ENCODE measurements around the gene SLC50A1. TPM values are rescaled to one million over a fixed set of nuclear protein-coding genes. Genes with fewer than 3 reads are reported as not detected.

Gene SLC50A1
- polyA plus RNA-seq, 5 donors: 32.7 to 41.6 (median 37.3) TPM

GRCh38 chr1:155183775-155184221, 48.1 kb downstream of the SLC50A1 start:
- no peak for DNase-seq

- no peak for DNase-seq
Observed at GRCh38 chr1:155184351-155184811, 48.7 kb downstream of the SLC50A1 start.

GRCh38 chr1:155184835-155185782, 49.5 kb downstream of the SLC50A1 start:
- no peak for DNase-seq

GRCh38 chr1:155185783-155186066, 50.1 kb downstream of the SLC50A1 start:
- no peak for DNase-seq

GRCh38 chr1:155186067-155186793, 50.6 kb downstream of the SLC50A1 start:
- DNase-seq: no peak

GRCh38 chr1:155186794-155187455, 51.3 kb downstream of the SLC50A1 start:
- DNase-seq: no peak

- DNase-seq: no peak
Observed at GRCh38 chr1:155187456-155187891, 51.8 kb downstream of the SLC50A1 start.

GRCh38 chr1:155188268-155188667, 52.6 kb downstream of the SLC50A1 start:
- DNase-seq: no peak

Other genes with a start within 250 kb of the SLC50A1 start
- 10 to 100 TPM; 26.2 to 39.4 (median 29.5) TPM for gene PMVK, start 199.1 kb upstream of the SLC50A1 start, polyA plus RNA-seq (ENCODE audit: insufficient read depth in 1 of 5, insufficient read length in 5 of 5, low replicate concordance in 1 of 5)
- gene PBXIP1, start 179.8 kb upstream of the SLC50A1 start, polyA plus RNA-seq (ENCODE audit: insufficient read depth in 1 of 5, insufficient read length in 5 of 5, low replicate concordance in 1 of 5): 10 to 100 TPM; 62.9 to 88.3 (median 77.0) TPM
- gene PYGO2, start 174.1 kb upstream of the SLC50A1 start, polyA plus RNA-seq (ENCODE audit: insufficient read depth in 1 of 5, insufficient read length in 5 of 5, low replicate concordance in 1 of 5): 10 to 100 TPM; 32.9 to 42.8 (median 40.9) TPM
- 100 to 1,000 TPM; 121 to 136 (median 123) TPM for gene SHC1, start 165.1 kb upstream of the SLC50A1 start, polyA plus RNA-seq (ENCODE audit: insufficient read depth in 1 of 5, insufficient read length in 5 of 5, low replicate concordance in 1 of 5)
- 100 to 1,000 TPM in 3 of 5 donors, 10 to 100 TPM in 2; 85.1 to 149 (median 115) TPM for gene CKS1B, start 161.2 kb upstream of the SLC50A1 start, polyA plus RNA-seq (ENCODE audit: insufficient read depth in 1 of 5, insufficient read length in 5 of 5, low replicate concordance in 1 of 5)
- 10 to 100 TPM; 27.1 to 33.6 (median 28.1) TPM for gene FLAD1, start 152.5 kb upstream of the SLC50A1 start, polyA plus RNA-seq (ENCODE audit: insufficient read depth in 1 of 5, insufficient read length in 5 of 5, low replicate concordance in 1 of 5)
- 1 to 10 TPM in 1 of 5 donors, under 1 TPM in 4; 0.46 to 1.2 (median 0.66) TPM for gene LENEP, start 142.3 kb upstream of the SLC50A1 start, polyA plus RNA-seq (ENCODE audit: insufficient read depth in 1 of 5, insufficient read length in 5 of 5, low replicate concordance in 1 of 5)
- 10 to 100 TPM; 10.7 to 26.3 (median 18.8) TPM for gene ZBTB7B, start 133.1 kb upstream of the SLC50A1 start, polyA plus RNA-seq (ENCODE audit: insufficient read depth in 1 of 5, insufficient read length in 5 of 5, low replicate concordance in 1 of 5)
- gene DCST2, start 102.1 kb upstream of the SLC50A1 start, polyA plus RNA-seq (ENCODE audit: insufficient read depth in 1 of 5, insufficient read length in 5 of 5, low replicate concordance in 1 of 5): 1 to 10 TPM; 1.6 to 2.7 (median 2.4) TPM
- under 1 TPM; 0.34 to 0.69 (median 0.53) TPM for gene DCST1, start 102.0 kb upstream of the SLC50A1 start, polyA plus RNA-seq (ENCODE audit: insufficient read depth in 1 of 5, insufficient read length in 5 of 5, low replicate concordance in 1 of 5)
- gene ADAM15, start 84.5 kb upstream of the SLC50A1 start, polyA plus RNA-seq (ENCODE audit: insufficient read depth in 1 of 5, insufficient read length in 5 of 5, low replicate concordance in 1 of 5): 100 to 1,000 TPM in 1 of 5 donors, 10 to 100 TPM in 4; 50.0 to 103 (median 64.8) TPM
- 10 to 100 TPM; 16.0 to 25.3 (median 23.3) TPM for gene EFNA4, start 72.1 kb upstream of the SLC50A1 start, polyA plus RNA-seq (ENCODE audit: insufficient read depth in 1 of 5, insufficient read length in 5 of 5, low replicate concordance in 1 of 5)
- gene EFNA3, start 57.0 kb upstream of the SLC50A1 start, polyA plus RNA-seq (ENCODE audit: insufficient read depth in 1 of 5, insufficient read length in 5 of 5, low replicate concordance in 1 of 5): 1 to 10 TPM; 2.9 to 5.6 (median 4.3) TPM
- 100 to 1,000 TPM in 2 of 5 donors, 10 to 100 TPM in 3; 94.5 to 116 (median 96.8) TPM for gene EFNA1, start 8.0 kb upstream of the SLC50A1 start, polyA plus RNA-seq (ENCODE audit: insufficient read depth in 1 of 5, insufficient read length in 5 of 5, low replicate concordance in 1 of 5)
- gene DPM3, start 4.7 kb downstream of the SLC50A1 start, polyA plus RNA-seq (ENCODE audit: insufficient read depth in 1 of 5, insufficient read length in 5 of 5, low replicate concordance in 1 of 5): 10 to 100 TPM; 19.1 to 37.1 (median 26.6) TPM
- 100 to 1,000 TPM; 103 to 120 (median 117) TPM for gene KRTCAP2, start 37.5 kb downstream of the SLC50A1 start, polyA plus RNA-seq (ENCODE audit: insufficient read depth in 1 of 5, insufficient read length in 5 of 5, low replicate concordance in 1 of 5)
- gene TRIM46, start 38.0 kb downstream of the SLC50A1 start, polyA plus RNA-seq (ENCODE audit: insufficient read depth in 1 of 5, insufficient read length in 5 of 5, low replicate concordance in 1 of 5): 1 to 10 TPM; 2.9 to 5.6 (median 4.3) TPM
- 10 to 100 TPM; 37.5 to 47.0 (median 42.8) TPM for gene THBS3, start 72.0 kb downstream of the SLC50A1 start, polyA plus RNA-seq (ENCODE audit: insufficient read depth in 1 of 5, insufficient read length in 5 of 5, low replicate concordance in 1 of 5)
- 10 to 100 TPM; 27.8 to 38.3 (median 32.0) TPM for gene MTX1, start 72.8 kb downstream of the SLC50A1 start, polyA plus RNA-seq (ENCODE audit: insufficient read depth in 1 of 5, insufficient read length in 5 of 5, low replicate concordance in 1 of 5)
- 10 to 100 TPM; 14.9 to 27.0 (median 21.7) TPM for gene ENTREP3, start 119.6 kb downstream of the SLC50A1 start, polyA plus RNA-seq (ENCODE audit: insufficient read depth in 1 of 5, insufficient read length in 5 of 5, low replicate concordance in 1 of 5)
- 10 to 100 TPM; 42.8 to 65.5 (median 56.5) TPM for gene SCAMP3, start 126.5 kb downstream of the SLC50A1 start, polyA plus RNA-seq (ENCODE audit: insufficient read depth in 1 of 5, insufficient read length in 5 of 5, low replicate concordance in 1 of 5)
- 10 to 100 TPM; 73.3 to 82.3 (median 80.1) TPM for gene CLK2, start 137.7 kb downstream of the SLC50A1 start, polyA plus RNA-seq (ENCODE audit: insufficient read depth in 1 of 5, insufficient read length in 5 of 5, low replicate concordance in 1 of 5)
- gene HCN3, start 141.6 kb downstream of the SLC50A1 start, polyA plus RNA-seq (ENCODE audit: insufficient read depth in 1 of 5, insufficient read length in 5 of 5, low replicate concordance in 1 of 5): 1 to 10 TPM; 8.2 to 10.0 (median 9.4) TPM
- under 1 TPM in 2 of 5 donors, not detected in 3; 0.09 to 0.46 TPM for gene PKLR, start 165.6 kb downstream of the SLC50A1 start, polyA plus RNA-seq (ENCODE audit: insufficient read depth in 1 of 5, insufficient read length in 5 of 5, low replicate concordance in 1 of 5)
- gene FDPS, start 173.0 kb downstream of the SLC50A1 start, polyA plus RNA-seq (ENCODE audit: insufficient read depth in 1 of 5, insufficient read length in 5 of 5, low replicate concordance in 1 of 5): 100 to 1,000 TPM; 165 to 208 (median 178) TPM
- 10 to 100 TPM; 26.2 to 51.9 (median 36.4) TPM for gene RUSC1, start 185.0 kb downstream of the SLC50A1 start, polyA plus RNA-seq (ENCODE audit: insufficient read depth in 1 of 5, insufficient read length in 5 of 5, low replicate concordance in 1 of 5)

Measured in right lung (tissue), 5 donors.